Suprapubic skin (tissue), 4 donors: ENCODE data around the gene TMEM30A. TPM values are rescaled to one million over a fixed set of nuclear protein-coding genes. Genes with fewer than 3 reads are reported as not detected.

Source experiments
- DNase-seq, 2 donors: peaks; one replicate each; pipeline ENCODE4 v3.0.0-alpha.2; 2019; ENCODE audit warnings: low spot score in 2 of 2
- H3K27ac ChIP-seq: fragments of 200-600 bp; sonication (generic); one replicate; pipeline ENCODE4 v1.5.1; 2019
- H3K27me3 ChIP-seq: fragments of 200-600 bp; sonication (generic); one replicate; pipeline ENCODE4 v1.5.1; 2019
- H3K36me3 ChIP-seq: fragments of 200-600 bp; sonication (generic); one replicate; pipeline ENCODE4 v1.5.1; 2019
- H3K4me1 ChIP-seq: fragments of 200-600 bp; sonication (generic); one replicate; pipeline ENCODE4 v1.5.1; 2019
- H3K4me3 ChIP-seq: fragments of 200-600 bp; sonication (generic); one replicate; pipeline ENCODE4 v1.5.1; 2019; ENCODE audit warnings: mild to moderate bottlenecking
- H3K9me3 ChIP-seq: fragments of 200-600 bp; sonication (generic); one replicate; pipeline ENCODE4 v1.5.1; 2019
- CTCF ChIP-seq, 2 donors: fragments of 200-600 bp in 1 of 2; fragments of 450-650 bp in 1 of 2; sonication (generic) in 1 of 2; IDR thresholded peaks; one replicate each; pipeline ENCODE4 v1.5.1; 2016 to 2019; ENCODE audit warnings: antibody characterized with exemption in 2 of 2, mild to moderate bottlenecking in 1 of 2, moderate library complexity in 1 of 2
- EP300 ChIP-seq: sonication (generic); formaldehyde crosslinking; IDR thresholded peaks from one replicate; pipeline ENCODE4 v1.6.1; 2017; ENCODE audit warnings: antibody characterized with exemption
- POLR2A ChIP-seq, 2 donors: fragments of 450-650 bp; IDR thresholded peaks; one replicate each; pipeline ENCODE4 v1.6.1; 2017; ENCODE audit warnings: antibody characterized with exemption in 2 of 2, mild to moderate bottlenecking in 2 of 2, moderate library complexity in 2 of 2
- POLR2AphosphoS5 ChIP-seq, 3 donors: sonication (generic); formaldehyde crosslinking; IDR thresholded peaks; one replicate each; pipeline ENCODE4 v1.6.1; 2017; ENCODE audit warnings: antibody characterized with exemption in 3 of 3
- WGBS: methylation state at CpG from one replicate; pipeline ENCODE4 v1.1.5; 2018; 5-methylcytosine and 5-hydroxymethylcytosine counted together
- total RNA-seq, 4 donors: library from RNA; depleted of rRNA; stranded (reverse); fragments of >200 nt; gene quantifications; one replicate each; pipeline ENCODE4 v1.1.0, GENCODE V29; 2016

The TMEM30A gene
- total RNA-seq, 4 donors from 2014 or later: 30.5 to 50.0 (median 38.2) TPM

- 2% methylated on average over 6 of the region's 6 CpGs for WGBS
Measured at GRCh38 chr6:75285283-75285639, 669 bp upstream of the TMEM30A start.

GRCh38 chr6:75283907-75284631, 523 bp downstream of the TMEM30A start:
- under 1% methylated on average over 26 of the region's 36 CpGs for WGBS
- Histone ChIP-seq H3K36me3 (no peaks in the 10 kb centered on the region), H3K27me3 (no peaks in the 10 kb centered on the region), H3K27ac (peak overlapping the region; percentile 90), H3K9me3 (no peaks in the 10 kb centered on the region), H3K4me3 (peak overlapping the region; percentile 93), H3K4me1 (peaks cover 59% of the 10 kb centered on the region)
- DNase-seq: no peak
- TF ChIP-seq POLR2A (IDR thresholded peaks at IDR 0.05): no peak
- no peak for TF ChIP-seq EP300
- no peak for TF ChIP-seq POLR2AphosphoS5 (IDR thresholded peaks at IDR 0.05)

More at GRCh38 chr6:75285283-75285639, 669 bp upstream of the TMEM30A start:
- Histone ChIP-seq H3K4me1 (peaks cover 49% of the 10 kb centered on the region), H3K27me3 (no peaks in the 10 kb centered on the region), H3K36me3 (no peaks in the 10 kb centered on the region), H3K4me3 (peak overlapping the region; percentile 93), H3K27ac (peak overlapping the region; percentile 90), H3K9me3 (no peaks in the 10 kb centered on the region)
- no peak for DNase-seq
- no peak for TF ChIP-seq POLR2A (IDR thresholded peaks at IDR 0.05)
- TF ChIP-seq EP300: no peak
- TF ChIP-seq POLR2AphosphoS5 (IDR thresholded peaks at IDR 0.05): no peak
- no peak for TF ChIP-seq CTCF (IDR thresholded peaks at IDR 0.05)

GRCh38 chr6:75282706-75283105, 1.9 kb downstream of the TMEM30A start:
- Histone ChIP-seq H3K9me3 (no peaks in the 10 kb centered on the region), H3K27me3 (no peaks in the 10 kb centered on the region), H3K27ac (no peak overlapping the region), H3K4me3 (peak overlapping the region; percentile 93), H3K36me3 (no peaks in the 10 kb centered on the region), H3K4me1 (peaks cover 62% of the 10 kb centered on the region)
- DNase-seq: no peak
- TF ChIP-seq POLR2A (IDR thresholded peaks at IDR 0.05) (no peak), EP300 (no peak)
- 58% methylated on average over 2 of the region's 2 CpGs for WGBS

- no peaks in the 10 kb centered on the region for H3K27me3 ChIP-seq
- H3K4me1 ChIP-seq: peaks cover 59% of the 10 kb centered on the region
- H3K4me3 ChIP-seq: no peak overlapping the region
- no peak overlapping the region for H3K27ac ChIP-seq
- no peak for DNase-seq
- TF ChIP-seq CTCF (IDR thresholded peaks at IDR 0.05) (no peak), POLR2A (IDR thresholded peaks at IDR 0.05) (no peak), EP300 (no peak), POLR2AphosphoS5 (IDR thresholded peaks at IDR 0.05) (no peak)
- H3K9me3 ChIP-seq: no peaks in the 10 kb centered on the region
- H3K36me3 ChIP-seq: no peaks in the 10 kb centered on the region
Measured at GRCh38 chr6:75281653-75282052, 2.9 kb downstream of the TMEM30A start.

GRCh38 chr6:75280131-75280855, 4.3 kb downstream of the TMEM30A start:
- H3K36me3 ChIP-seq: no peaks in the 10 kb centered on the region
- H3K4me1 ChIP-seq: peaks cover 52% of the 10 kb centered on the region
- no peak overlapping the region for H3K4me3 ChIP-seq
- no peak overlapping the region for H3K27ac ChIP-seq
- no peaks in the 10 kb centered on the region for H3K27me3 ChIP-seq
- 68% methylated on average over 4 of the region's 4 CpGs for WGBS
- H3K9me3 ChIP-seq: no peaks in the 10 kb centered on the region
- no peak for DNase-seq
- TF ChIP-seq POLR2AphosphoS5 (IDR thresholded peaks at IDR 0.05): no peak
- no peak for TF ChIP-seq EP300
- TF ChIP-seq POLR2A (IDR thresholded peaks at IDR 0.05): no peak
- no peak for TF ChIP-seq CTCF (IDR thresholded peaks at IDR 0.05)

- TF ChIP-seq POLR2A (IDR thresholded peaks at IDR 0.05) (no peak), CTCF (IDR thresholded peaks at IDR 0.05) (no peak), EP300 (no peak), POLR2AphosphoS5 (IDR thresholded peaks at IDR 0.05) (no peak)
- H3K9me3 ChIP-seq: no peaks in the 10 kb centered on the region
- H3K27me3 ChIP-seq: no peaks in the 10 kb centered on the region
- no peak for DNase-seq
- no peak overlapping the region for H3K4me3 ChIP-seq
- H3K36me3 ChIP-seq: no peaks in the 10 kb centered on the region
- no peak overlapping the region for H3K27ac ChIP-seq
- H3K4me1 ChIP-seq: peaks cover 51% of the 10 kb centered on the region
- WGBS: 59% methylated on average over 2 of the region's 2 CpGs
Measured at GRCh38 chr6:75279418-75279817, 5.2 kb downstream of the TMEM30A start.
